ENCODE data around the gene CERK. TPM values are rescaled to one million over a fixed set of nuclear protein-coding genes. Genes with fewer than 3 reads are reported as not detected.

Gene CERK
- polyA plus RNA-seq, 1 donor from 2014 or later, result 11.7 TPM

- no peak overlapping the region for H3K4me3 Mint-ChIP-seq
- peaks cover 9 to 12% (median 10%) of the 10 kb centered on the region in 3 donors for H3K4me1 Mint-ChIP-seq
- no peak overlapping the region for H3K27ac Mint-ChIP-seq
- no peaks in the 10 kb centered on the region for H3K9me3 Mint-ChIP-seq
- no peaks in the 10 kb centered on the region for H3K27me3 Mint-ChIP-seq
- peaks cover 8% of the 10 kb centered on the region for H3K36me3 Mint-ChIP-seq
These were observed 14.2 kb downstream of the CERK start for GRCh38 chr22:46723882-46724281.

- peaks cover 4 to 7% (median 6%) of the 10 kb centered on the region in 3 donors for H3K4me1 Mint-ChIP-seq
- H3K36me3 Mint-ChIP-seq, result peaks cover 10% of the 10 kb centered on the region
- no peaks in the 10 kb centered on the region for H3K9me3 Mint-ChIP-seq
- H3K27ac Mint-ChIP-seq, result no peak overlapping the region
- no peaks in the 10 kb centered on the region for H3K27me3 Mint-ChIP-seq
- no peak overlapping the region for H3K4me3 Mint-ChIP-seq
These were observed 16.5 kb downstream of the CERK start for GRCh38 chr22:46721501-46722085.

GRCh38 chr22:46719921-46720320, 18.1 kb downstream of the CERK start:
- Mint-ChIP-seq H3K4me3 (no peak overlapping the region), H3K4me1 (peaks cover 0 to 7% (median 6%) of the 10 kb centered on the region in 3 donors), H3K27me3 (no peaks in the 10 kb centered on the region), H3K27ac (no peak overlapping the region), H3K36me3 (peaks cover 11% of the 10 kb centered on the region), H3K9me3 (no peaks in the 10 kb centered on the region)

- H3K4me1 Mint-ChIP-seq, result peaks cover 0 to 5% (median 3%) of the 10 kb centered on the region in 3 donors
- H3K9me3 Mint-ChIP-seq, result no peaks in the 10 kb centered on the region
- H3K27ac Mint-ChIP-seq, result no peak overlapping the region
- no peak overlapping the region for H3K4me3 Mint-ChIP-seq
- H3K27me3 Mint-ChIP-seq, result no peaks in the 10 kb centered on the region
- H3K36me3 Mint-ChIP-seq, result peaks cover 13% of the 10 kb centered on the region
These were observed 23.5 kb downstream of the CERK start for GRCh38 chr22:46714550-46714949.

- Mint-ChIP-seq H3K27ac (no peak overlapping the region), H3K4me3 (no peak overlapping the region), H3K9me3 (no peaks in the 10 kb centered on the region), H3K36me3 (peaks cover 14% of the 10 kb centered on the region), H3K4me1 (peaks cover 0 to 5% (median 0%) of the 10 kb centered on the region in 3 donors), H3K27me3 (no peaks in the 10 kb centered on the region)
These were observed 25.8 kb downstream of the CERK start for GRCh38 chr22:46712288-46712687.

- Mint-ChIP-seq H3K27me3 (no peaks in the 10 kb centered on the region), H3K27ac (no peak overlapping the region), H3K36me3 (peaks cover 16% of the 10 kb centered on the region), H3K4me1 (peaks cover 0 to 5% (median 0%) of the 10 kb centered on the region in 3 donors), H3K4me3 (no peak overlapping the region), H3K9me3 (no peaks in the 10 kb centered on the region)
These were observed 27.2 kb downstream of the CERK start for GRCh38 chr22:46710806-46711205.

- Mint-ChIP-seq H3K9me3 (no peaks in the 10 kb centered on the region), H3K36me3 (peaks cover 15% of the 10 kb centered on the region), H3K27ac (peak overlapping the region in 1 of 3 donors; percentile 62), H3K4me1 (peaks cover 0 to 2% (median 0%) of the 10 kb centered on the region in 3 donors), H3K4me3 (no peak overlapping the region), H3K27me3 (no peaks in the 10 kb centered on the region)
These were observed 29.2 kb downstream of the CERK start for GRCh38 chr22:46708766-46709330.

GRCh38 chr22:46707827-46708570, 30.1 kb downstream of the CERK start:
- Mint-ChIP-seq H3K36me3 (peaks cover 18% of the 10 kb centered on the region), H3K9me3 (no peaks in the 10 kb centered on the region), H3K4me3 (peak overlapping the region in 1 of 4 donors; percentile 47), H3K4me1 (peaks cover 0 to 1% (median 0%) of the 10 kb centered on the region in 3 donors), H3K27me3 (no peaks in the 10 kb centered on the region), H3K27ac (no peak overlapping the region)

GRCh38 chr22:46707305-46707704, 30.7 kb downstream of the CERK start:
- no peaks in the 10 kb centered on the region for H3K4me1 Mint-ChIP-seq
- peaks cover 20% of the 10 kb centered on the region for H3K36me3 Mint-ChIP-seq
- H3K9me3 Mint-ChIP-seq, result no peaks in the 10 kb centered on the region
- H3K4me3 Mint-ChIP-seq, result no peak overlapping the region
- H3K27me3 Mint-ChIP-seq, result no peaks in the 10 kb centered on the region
- peak overlapping the region in 1 of 3 donors; percentile 39 for H3K27ac Mint-ChIP-seq

GRCh38 chr22:46706060-46706459, 32.0 kb downstream of the CERK start:
- no peaks in the 10 kb centered on the region for H3K4me1 Mint-ChIP-seq
- H3K27me3 Mint-ChIP-seq, result no peaks in the 10 kb centered on the region
- no peaks in the 10 kb centered on the region for H3K9me3 Mint-ChIP-seq
- no peak overlapping the region for H3K4me3 Mint-ChIP-seq
- peaks cover 17% of the 10 kb centered on the region for H3K36me3 Mint-ChIP-seq
- H3K27ac Mint-ChIP-seq, result no peak overlapping the region

GRCh38 chr22:46703996-46704370, 34.1 kb downstream of the CERK start:
- Mint-ChIP-seq H3K4me1 (no peaks in the 10 kb centered on the region), H3K36me3 (peaks cover 14% of the 10 kb centered on the region), H3K27ac (peak overlapping the region in 1 of 3 donors; percentile 20), H3K4me3 (no peak overlapping the region), H3K9me3 (no peaks in the 10 kb centered on the region), H3K27me3 (no peaks in the 10 kb centered on the region)

- Mint-ChIP-seq H3K4me3 (no peak overlapping the region), H3K36me3 (peaks cover 14% of the 10 kb centered on the region), H3K4me1 (no peaks in the 10 kb centered on the region), H3K27me3 (no peaks in the 10 kb centered on the region), H3K9me3 (no peaks in the 10 kb centered on the region), H3K27ac (no peak overlapping the region)
These were observed 34.7 kb downstream of the CERK start for GRCh38 chr22:46703171-46703995.

GRCh38 chr22:46701262-46701661, 36.8 kb downstream of the CERK start:
- Mint-ChIP-seq H3K4me3 (no peak overlapping the region), H3K4me1 (no peaks in the 10 kb centered on the region), H3K27ac (no peak overlapping the region), H3K27me3 (no peaks in the 10 kb centered on the region), H3K36me3 (peaks cover 12% of the 10 kb centered on the region), H3K9me3 (no peaks in the 10 kb centered on the region)

GRCh38 chr22:46699091-46699490, 39.0 kb downstream of the CERK start:
- Mint-ChIP-seq H3K36me3 (peaks cover 6% of the 10 kb centered on the region), H3K9me3 (no peaks in the 10 kb centered on the region), H3K4me1 (no peaks in the 10 kb centered on the region), H3K27me3 (no peaks in the 10 kb centered on the region), H3K4me3 (no peak overlapping the region), H3K27ac (no peak overlapping the region)
